NCI-H345 treated with DMSO at 0.1 percent for 48 hours (cell line): ENCODE results near the gene MAP1S.

Experiments used
- DNase-seq: peaks from one replicate; lab custom pipeline; 2025; ENCODE audit not compliant: unreplicated experiment; lab: John Stamatoyannopoulos, UW

The MAP1S gene, protein sequence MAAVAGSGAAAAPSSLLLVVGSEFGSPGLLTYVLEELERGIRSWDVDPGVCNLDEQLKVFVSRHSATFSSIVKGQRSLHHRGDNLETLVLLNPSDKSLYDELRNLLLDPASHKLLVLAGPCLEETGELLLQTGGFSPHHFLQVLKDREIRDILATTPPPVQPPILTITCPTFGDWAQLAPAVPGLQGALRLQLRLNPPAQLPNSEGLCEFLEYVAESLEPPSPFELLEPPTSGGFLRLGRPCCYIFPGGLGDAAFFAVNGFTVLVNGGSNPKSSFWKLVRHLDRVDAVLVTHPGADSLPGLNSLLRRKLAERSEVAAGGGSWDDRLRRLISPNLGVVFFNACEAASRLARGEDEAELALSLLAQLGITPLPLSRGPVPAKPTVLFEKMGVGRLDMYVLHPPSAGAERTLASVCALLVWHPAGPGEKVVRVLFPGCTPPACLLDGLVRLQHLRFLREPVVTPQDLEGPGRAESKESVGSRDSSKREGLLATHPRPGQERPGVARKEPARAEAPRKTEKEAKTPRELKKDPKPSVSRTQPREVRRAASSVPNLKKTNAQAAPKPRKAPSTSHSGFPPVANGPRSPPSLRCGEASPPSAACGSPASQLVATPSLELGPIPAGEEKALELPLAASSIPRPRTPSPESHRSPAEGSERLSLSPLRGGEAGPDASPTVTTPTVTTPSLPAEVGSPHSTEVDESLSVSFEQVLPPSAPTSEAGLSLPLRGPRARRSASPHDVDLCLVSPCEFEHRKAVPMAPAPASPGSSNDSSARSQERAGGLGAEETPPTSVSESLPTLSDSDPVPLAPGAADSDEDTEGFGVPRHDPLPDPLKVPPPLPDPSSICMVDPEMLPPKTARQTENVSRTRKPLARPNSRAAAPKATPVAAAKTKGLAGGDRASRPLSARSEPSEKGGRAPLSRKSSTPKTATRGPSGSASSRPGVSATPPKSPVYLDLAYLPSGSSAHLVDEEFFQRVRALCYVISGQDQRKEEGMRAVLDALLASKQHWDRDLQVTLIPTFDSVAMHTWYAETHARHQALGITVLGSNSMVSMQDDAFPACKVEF

DNA sequence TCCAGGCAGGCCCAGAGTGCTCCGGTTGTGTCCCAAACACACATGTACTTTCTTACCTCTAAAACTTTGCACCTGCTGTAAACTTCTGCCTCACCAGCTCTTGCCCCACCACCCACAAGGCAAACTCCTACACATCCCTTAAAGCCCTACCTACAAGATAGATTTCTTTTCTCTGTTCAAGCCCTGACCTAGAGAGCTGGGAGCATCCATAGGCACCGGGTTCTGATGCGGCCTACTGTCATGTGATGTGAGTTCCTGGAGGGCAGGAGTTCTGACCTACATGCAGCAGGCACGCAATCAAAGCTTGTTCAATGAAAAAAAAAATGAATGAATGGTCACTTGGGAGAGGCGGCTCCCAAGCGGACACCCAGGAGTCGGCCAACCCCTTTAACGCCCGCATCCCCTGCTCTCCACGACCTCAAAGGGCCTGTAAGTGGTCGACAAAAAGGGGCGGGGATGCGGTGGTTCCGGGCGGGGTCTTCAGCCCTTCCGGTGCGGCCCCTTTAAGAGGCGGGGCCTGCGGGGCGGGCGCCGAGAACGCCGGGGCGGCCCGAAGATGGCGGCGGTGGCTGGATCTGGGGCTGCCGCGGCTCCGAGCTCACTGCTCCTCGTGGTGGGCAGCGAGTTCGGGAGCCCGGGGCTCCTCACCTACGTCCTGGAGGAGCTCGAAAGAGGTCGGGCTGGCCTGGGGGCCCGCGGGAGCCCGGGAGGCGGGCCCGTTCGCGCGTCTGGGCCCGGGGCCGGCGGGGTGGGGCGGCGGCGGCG lies at the start of gene MAP1S:
Gene MAP1S (plus strand): TSS at position 534 of the 765 bp plus-strand sequence. CDS start 23 bp downstream, at position 557.
- DNase-seq: peak; percentile 21

DNA sequence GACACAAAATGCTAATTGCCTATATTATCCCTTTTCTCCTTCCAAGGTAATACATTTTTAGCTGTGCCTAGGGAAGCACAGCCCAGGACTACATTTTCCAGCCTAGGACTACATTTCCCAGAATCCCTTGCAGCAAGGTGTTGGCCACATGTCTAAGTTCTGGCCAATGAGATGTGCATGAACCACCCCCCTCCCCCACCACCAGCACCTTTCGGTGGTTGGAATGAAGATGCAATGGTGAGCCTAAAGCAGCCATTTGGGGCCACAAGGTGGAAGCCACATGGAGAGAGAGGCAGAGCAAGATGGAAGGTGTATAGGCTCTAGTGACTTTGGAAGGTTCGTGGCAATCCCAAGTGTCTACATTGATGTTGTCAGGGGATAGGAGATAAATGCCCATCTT lies 47.4 kb upstream of the MAP1S start:
- no peak for DNase-seq

DNA sequence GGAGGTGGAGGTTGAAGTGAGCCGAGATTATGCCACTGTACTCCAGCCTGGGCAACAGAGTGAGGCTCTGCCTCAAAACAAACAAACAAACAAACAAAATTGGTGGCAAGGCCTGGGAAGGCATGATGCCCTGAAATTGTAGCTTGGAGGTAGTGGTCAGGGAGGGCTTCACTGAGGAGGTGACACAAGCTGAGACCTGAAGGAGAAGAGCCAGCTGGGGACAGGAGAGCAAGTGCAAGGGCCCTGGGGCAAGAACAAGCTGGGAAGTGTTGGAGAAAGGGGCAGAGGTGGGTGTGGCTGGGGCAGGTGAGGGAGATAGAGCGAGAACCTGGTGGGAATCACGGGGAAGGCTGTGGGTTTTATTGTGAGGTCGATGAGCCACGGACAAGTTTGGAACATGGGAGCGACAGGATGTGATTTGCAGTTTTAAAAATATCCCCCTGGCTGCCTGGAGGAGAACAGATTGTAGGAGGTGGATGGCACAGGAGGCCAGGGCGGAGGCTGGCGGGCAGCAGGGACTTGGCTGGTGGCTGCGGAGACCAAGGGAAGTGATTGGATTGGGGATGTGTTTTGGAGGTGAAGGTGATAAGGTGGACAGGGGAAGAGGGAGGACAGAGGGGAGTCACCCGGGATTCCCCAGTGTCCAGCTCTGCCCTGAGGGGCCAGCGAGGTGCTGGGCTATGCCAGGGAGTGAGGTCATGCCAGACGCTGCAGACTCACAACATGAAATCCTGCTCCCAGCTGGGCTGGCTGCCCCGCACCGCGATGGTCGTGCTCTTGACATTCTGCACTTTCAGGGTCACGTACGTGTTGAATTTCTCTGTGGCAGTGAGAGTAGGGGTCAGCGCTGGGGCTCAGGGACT lies 45.1 kb upstream of the MAP1S start:
- no peak for DNase-seq

DNA sequence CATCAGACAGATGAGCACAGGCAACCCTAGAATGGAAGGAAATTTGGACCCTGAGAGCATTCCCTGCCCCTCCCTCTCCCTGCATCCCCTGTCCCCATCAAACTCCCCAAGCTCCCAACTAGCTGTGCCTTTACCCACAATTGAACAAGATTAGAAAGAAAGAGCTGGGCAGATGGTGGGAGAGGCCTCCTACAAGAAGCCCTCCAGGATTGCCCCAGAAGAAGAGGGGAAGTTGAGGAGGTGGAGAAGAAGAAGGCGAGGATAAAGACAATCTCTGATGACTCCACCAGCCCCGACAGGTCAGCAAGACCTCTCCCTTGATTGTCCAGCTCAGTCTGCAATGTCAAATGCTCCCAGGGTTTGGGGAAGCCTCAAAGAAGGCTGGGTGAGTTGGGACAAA lies 43.0 kb upstream of the MAP1S start:
- no peak for DNase-seq

DNA sequence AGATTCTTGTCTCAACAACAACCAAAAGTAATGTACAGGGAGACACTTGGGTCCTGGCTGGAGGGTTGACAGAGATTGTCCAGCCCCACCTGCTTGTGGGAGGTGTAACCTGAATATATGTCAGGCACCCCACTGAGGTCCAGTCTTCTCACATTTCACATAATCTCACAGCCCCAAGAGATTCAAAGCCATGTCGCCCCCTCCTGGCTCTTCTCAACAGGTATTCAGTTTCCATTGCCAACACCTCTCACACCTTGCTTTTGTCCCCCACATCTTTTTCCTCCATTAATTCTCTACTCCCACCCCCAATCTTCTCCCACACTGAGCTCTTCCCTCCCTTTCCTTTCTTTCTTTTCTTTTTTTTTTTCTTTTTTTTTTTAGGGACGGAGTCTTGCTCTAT lies 42.3 kb upstream of the MAP1S start:
- DNase-seq: no peak

DNA sequence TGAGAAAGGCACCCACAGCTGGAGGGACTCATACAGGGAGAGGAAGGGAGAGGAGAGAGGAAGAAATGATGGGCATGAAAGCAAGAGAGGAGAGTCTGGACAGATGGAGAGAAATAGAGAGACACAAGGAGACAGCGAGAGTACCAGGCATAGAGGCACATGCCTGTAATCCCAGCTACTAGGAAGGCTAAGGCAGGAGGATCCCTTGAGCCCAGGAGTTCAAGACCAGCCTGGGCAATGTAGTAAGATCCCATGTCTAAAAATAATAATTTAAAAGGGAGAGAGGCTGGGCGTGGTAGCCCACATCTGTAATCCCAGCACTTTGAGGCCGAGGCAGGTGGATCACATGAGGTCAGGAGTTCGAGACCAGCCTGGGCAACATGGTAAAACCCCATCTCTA lies 40.4 kb upstream of the MAP1S start:
- DNase-seq: no peak

DNA sequence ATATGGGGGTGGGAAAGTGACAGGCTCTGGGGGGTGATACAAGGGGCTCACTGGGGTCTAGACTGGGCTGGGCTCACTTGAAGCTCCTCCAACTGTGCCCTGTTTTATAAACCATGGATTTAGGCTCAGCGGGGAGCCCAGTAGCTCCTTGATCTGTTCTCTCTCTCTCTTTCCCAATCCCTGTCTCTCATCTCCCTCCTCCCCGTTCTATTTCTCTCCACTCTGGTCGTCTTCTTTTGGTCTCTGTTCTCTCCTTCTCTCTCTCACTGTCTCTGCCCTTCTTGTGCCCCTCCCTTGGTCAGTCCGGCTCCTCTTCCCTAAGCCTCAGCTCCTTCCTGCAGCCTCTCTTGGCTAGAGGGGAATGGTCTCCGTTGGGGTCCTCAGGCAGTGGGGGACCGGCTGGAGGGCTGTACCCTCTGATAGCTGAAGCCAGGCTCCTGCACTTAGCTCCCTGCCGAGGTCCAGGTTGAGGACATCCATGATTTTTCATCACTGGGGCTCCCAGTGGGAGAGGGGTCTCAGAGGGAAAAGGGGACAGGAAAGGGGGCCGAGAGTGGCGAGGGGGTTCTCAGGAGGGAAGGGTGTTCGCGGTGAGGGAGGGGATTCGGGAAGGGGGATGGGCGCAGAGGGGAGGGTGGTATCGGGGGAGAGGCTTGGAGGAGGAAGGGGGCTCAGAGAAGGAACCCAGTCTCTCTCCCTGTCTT lies 39.6 kb upstream of the MAP1S start:
- DNase-seq: no peak

DNA sequence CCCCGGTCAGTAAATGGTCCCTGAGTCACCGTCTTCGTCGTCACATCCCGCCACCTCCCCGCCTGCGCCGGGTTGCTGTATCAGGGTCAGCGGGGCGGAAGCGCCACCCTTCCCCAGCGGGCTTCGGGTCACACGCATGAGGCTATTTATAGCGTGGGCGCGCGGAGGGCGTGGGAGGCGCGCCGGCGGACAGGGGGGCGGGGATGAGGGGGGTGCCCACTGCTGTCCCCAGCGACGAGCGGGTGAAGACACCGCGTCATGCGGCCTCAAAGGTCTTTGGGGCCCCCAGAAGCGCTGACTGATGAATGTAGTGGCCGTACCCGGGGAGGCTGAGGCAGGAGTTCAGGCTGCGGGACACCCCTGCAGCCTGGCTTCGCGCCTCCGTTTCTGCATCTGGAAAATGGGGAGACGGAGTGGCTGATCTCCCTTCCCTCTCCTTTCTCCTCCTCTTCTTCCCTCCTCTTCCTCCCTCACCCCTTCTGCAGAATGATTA lies 39.0 kb upstream of the MAP1S start:
- DNase-seq: no peak

DNA sequence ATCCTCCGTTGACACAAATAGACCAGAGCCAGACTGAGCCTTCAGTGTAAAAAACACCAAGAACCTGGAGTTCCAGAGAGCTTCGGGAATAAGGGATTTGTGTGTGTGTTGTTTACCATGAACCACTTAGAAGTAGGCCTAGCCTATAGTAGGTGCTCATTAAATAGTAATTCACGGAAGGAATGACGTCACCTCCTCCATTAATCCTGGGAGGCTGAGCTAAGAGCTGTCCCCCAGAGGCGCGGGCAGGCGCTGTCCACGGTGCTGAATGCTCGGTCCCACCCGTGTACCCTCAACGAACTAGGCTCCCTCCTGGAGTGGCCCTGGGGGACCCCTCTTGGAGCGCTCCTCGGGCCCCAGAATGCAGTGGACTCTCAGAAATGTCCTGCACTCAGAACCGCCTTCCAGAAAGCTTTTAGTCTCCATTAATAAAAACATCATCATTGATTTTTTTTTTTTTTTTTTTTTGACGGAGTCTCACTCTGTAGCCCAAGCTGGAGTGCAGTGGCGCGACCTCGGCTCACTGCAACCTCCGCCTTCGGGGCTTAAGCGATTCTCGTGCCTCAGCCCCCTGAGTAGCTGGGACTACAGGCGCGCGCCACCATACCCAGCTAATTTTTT lies 37.7 kb upstream of the MAP1S start:
- no peak for DNase-seq

DNA sequence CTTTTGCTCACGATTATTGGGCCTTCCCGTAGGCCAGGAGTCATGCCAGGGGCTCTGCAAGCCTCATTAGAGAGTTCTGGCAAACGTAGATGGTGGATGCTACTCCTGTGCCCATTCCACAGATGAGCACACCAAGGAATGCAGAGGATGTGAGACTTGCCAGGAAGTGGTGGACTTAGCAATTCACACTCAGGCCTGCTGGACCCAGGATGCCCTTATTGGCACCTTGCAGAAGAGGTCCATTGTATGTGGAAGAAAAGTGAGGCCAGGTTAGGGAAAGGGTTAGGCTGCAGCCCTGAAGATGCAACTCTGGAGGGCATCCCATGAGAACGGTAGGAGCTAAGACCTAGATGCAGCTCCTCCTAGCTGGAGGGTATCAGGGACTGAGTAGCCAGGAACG lies 37.0 kb upstream of the MAP1S start:
- DNase-seq: no peak

DNA sequence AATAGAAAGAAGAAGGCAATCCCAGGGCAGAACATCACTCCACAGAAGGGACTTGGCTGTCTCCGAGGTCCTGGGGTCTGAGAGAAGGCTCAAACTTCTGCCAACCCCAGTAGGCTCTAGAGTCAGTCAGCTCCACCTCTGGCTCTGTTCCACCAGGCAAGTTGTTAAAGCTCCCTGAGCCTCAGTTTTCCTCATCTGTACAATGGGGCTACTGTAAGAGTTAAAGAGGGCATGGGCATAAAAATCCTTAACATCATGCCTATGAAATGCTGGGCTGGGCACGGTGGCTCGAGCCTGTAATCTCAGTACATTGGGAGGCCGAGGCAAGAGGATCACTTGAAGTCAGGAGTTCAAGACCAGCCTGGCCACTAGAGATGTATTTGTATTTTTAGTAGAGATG lies 36.2 kb upstream of the MAP1S start:
- no peak for DNase-seq

DNA sequence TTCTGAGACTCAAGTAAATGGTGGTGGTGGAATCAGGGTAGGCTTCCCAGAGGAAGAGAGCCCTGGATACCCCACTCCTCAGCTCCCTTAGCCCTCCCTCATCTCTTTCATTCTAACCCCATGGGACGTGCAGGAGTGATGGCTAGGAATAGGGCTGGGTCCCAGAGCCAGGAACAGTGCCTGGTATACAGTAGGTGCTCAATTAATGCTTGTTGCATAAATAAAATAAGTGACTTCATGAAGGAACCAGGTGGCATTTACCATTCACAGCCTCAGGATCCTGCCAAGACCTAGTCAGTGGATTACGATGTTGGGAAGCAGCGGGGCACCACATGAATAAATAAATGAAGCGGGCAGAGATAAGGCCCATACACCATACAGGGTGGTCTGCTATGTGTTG lies 35.0 kb upstream of the MAP1S start:
- DNase-seq: no peak

DNA sequence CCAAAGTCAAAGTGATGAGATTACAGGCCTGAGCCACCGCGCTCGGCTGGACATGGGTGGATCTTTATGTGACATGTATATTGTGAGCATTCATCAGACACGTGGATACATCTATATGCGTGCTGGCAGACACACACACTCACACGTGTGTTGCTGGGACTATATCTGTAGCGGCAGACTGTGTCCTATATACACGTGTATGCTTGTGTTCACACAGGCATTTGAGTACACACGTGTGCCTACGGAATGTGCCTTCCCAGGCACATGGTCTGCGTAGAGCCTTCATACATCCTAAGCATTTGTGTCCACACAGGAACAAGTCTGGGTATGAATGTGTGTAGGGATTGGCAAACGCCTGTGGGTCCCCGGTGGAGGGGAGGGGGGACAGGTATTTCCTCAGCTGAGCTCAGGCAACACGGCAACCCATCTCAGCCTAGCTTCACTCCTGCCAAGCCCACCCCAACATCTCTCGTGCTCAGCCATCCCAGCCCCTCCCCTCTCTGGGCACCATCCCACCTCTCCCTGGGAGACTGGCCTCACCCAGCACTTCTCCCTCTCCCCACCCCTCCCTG lies 33.7 kb upstream of the MAP1S start:
- no peak for DNase-seq

DNA sequence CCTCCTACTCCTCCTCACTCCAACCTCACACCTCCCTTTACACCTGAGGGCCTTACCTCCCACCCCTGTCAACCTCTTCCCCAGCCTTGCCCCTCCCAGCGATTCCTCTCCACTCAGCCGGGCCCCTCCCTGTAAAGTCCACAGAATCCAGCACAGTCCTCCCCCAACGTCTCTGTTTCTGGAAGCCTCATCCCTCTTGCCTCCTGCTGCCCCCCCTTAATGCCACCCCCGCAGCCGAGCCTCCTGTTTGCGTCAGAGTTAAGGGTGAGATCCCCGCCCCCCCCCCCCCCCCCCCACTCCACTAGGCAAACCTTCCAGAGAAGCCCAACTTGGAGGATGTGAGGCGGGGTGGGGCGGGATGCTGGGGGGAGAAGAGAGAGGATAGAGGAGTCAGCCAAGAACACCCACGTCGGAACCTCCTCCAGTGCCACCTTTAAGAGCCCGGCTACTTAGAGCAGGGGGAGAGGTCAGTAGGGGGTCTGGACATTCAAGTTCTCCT lies 33.2 kb upstream of the MAP1S start:
- no peak for DNase-seq

DNA sequence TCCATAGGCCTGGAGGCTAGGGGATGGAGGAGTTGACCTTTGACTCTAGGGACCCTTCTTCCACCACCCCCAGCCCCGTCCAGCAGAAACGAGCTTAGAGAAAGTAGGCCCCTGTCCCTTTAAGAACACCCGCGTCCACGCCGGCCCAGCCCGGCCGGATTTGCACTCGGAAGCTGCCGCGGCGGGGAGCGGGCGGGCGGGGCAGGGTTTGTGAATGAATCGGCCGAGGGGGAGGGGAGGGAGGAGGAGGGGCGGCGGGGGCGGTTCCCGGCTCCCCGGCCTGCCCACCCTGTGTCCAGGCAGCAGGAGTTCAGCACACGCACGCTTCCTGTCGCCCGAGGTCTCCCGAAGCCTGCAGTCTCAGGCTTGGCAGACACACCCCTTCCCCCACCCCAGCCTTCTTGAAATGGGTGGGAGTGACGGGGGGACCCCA lies 32.7 kb upstream of the MAP1S start:
- DNase-seq: peak; percentile 9

DNA sequence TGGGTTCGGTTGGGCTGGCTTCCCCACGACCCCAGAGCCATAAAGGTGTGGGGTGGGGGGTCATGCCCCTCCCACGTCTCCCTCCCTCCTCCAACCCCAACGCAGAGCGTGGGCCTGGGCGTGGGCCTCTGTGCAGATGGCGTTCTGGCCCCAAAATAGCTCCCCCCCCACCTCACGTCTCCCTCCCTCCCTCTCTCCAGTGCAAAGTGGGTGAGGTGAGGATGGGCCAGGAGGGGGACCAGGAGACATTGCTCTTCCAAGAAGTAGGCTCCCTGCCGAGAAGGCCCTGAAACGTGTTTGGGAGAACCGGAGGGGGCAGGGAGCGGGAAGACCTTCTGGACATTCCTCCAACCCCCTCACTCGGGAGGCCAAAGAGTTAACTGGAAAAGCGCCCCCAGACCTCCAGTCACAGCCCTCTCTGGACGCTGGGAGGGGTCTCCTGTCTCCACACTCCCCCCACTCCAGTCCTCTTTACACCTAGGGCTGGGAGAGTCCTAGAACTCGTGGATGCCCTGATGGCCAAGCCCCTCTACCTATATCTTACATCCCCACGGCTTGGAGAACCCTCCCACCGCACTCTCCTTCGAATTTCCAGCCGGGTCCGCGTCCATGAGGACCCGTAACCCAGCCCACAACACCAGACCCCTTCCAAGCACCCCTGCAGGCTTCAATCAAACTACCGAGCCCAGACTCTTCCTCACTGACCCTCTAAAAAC lies 32.0 kb upstream of the MAP1S start:
- DNase-seq: no peak

DNA sequence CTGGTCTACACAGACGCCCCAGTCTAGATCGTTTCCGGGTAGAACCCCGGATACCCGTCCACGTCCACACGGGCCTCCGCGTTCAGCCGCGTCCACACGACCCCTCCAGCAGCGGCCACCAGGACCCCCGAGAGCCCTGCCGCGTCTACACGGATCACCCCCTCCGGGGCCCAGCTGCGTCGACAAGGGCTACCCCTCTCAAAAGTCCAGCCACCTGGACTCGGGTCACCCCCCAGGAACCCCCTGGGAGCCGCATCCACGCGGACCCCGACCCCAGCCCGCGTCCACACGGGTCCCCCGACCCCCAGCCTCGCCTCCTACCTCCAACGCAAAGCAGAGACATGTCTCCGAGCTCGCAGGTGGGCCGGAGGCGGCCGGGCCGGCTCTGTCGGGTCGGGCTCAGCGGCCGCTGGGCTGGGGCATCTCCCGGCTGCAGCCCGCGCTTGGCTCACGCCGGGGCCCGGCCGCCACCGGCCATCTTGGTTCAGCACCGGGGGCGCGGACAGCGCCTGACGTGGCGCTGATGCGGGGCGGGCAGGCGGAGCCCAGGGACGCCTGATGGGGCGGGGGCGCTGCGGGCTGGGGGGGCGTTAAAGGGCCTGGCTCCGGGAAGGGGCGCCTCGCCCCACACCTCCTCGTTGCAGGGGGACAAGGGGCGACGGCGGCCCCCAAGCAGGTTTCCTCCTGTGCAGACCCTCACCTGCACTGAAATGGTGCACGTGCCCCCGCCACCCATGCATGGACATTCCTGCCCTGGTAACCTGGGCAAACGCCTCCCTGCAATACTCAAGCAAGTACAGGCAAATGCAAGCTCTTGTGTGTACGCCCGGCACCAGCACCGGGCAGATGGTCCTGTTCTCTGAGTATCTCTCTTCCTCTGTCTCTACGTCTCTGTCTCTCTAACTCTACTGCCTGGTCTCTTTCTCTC lies 31.2 kb upstream of the MAP1S start, which contains the start of gene UNC13A:
Gene UNC13A (minus strand): TSS at position 498 of the 928 bp plus-strand sequence. CDS start 155 bp downstream, at position 343.
- peak; percentile 20 for DNase-seq
